WERI-Rb-1 (cell line): ENCODE results near the gene PIBF1.
"Not testable (repeated sequence)": the region's sequence is repeated elsewhere in the genome, so short reads cannot be mapped to it uniquely, and the experiment has no call there.

ENCODE experiments used
- DNase-seq: peaks from one replicate; pipeline ENCODE4 v3.0.0-alpha.2; 2020
- H3K27ac ChIP-seq: fragments of 250-450 bp; sonication (Bioruptor Pico); 2 replicates; pipeline ENCODE4 v1.5.1; 2020; ENCODE audit warnings: mild to moderate bottlenecking, moderate library complexity
- H3K27me3 ChIP-seq: fragments of 250-450 bp; sonication (Bioruptor Pico); 2 replicates; pipeline ENCODE4 v1.5.1; 2021; ENCODE audit warnings: mild to moderate bottlenecking, low read depth, moderate library complexity; ENCODE audit not compliant: insufficient read depth, severe bottlenecking
- H3K36me3 ChIP-seq: fragments of 250-450 bp; sonication (Bioruptor Pico); 2 replicates; pipeline ENCODE4 v1.5.1; 2020; ENCODE audit warnings: mild to moderate bottlenecking, moderate library complexity
- H3K4me3 ChIP-seq: 2 replicates; pipeline ENCODE4 v1.5.1; 2011; ENCODE audit warnings: low read depth, mild to moderate bottlenecking, control low read depth, low read length
- H3K9me3 ChIP-seq: fragments of 250-450 bp; sonication (Bioruptor Pico); 2 replicates; pipeline ENCODE4 v1.5.1; 2021; ENCODE audit warnings: mild to moderate bottlenecking, moderate library complexity; ENCODE audit not compliant: severe bottlenecking
- TF ChIP-seq, protein P1 (sequence below): IDR thresholded peaks from 2 replicates; pipeline ENCODE4 v1.5.1; 2011; ENCODE audit warnings: low read depth, mild to moderate bottlenecking, control low read depth, inconsistent platforms, low read length

The PIBF1 gene

DNA sequence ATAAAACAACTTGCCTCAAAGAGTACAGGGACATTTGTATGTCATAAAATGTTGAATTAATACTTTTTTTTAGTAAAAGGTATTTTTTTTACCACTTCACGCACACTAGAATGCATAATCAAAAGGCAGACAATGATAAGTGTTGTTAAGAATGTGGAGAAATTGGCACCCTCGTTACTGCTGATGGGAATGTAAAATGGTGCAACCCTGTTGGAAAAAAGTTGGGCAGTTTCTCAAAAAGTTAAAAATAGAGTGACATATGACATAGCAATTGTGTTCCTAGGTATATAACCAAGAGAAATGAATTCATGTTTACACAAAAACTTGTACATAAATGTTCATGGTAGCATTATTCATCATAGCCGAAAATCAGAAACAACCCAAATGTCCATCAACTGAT lies 109.5 kb downstream of the PIBF1 start:
- Histone ChIP-seq H3K9me3 (no peaks in the 10 kb centered on the region), H3K27me3 (no peaks in the 10 kb centered on the region), H3K36me3 (peaks cover 8% of the 10 kb centered on the region; the same call in 1 of the 2 replicates), H3K4me3 (no peak overlapping the region), H3K27ac (no peak overlapping the region)
- no peak for DNase-seq
- TF ChIP-seq, protein P1, sequence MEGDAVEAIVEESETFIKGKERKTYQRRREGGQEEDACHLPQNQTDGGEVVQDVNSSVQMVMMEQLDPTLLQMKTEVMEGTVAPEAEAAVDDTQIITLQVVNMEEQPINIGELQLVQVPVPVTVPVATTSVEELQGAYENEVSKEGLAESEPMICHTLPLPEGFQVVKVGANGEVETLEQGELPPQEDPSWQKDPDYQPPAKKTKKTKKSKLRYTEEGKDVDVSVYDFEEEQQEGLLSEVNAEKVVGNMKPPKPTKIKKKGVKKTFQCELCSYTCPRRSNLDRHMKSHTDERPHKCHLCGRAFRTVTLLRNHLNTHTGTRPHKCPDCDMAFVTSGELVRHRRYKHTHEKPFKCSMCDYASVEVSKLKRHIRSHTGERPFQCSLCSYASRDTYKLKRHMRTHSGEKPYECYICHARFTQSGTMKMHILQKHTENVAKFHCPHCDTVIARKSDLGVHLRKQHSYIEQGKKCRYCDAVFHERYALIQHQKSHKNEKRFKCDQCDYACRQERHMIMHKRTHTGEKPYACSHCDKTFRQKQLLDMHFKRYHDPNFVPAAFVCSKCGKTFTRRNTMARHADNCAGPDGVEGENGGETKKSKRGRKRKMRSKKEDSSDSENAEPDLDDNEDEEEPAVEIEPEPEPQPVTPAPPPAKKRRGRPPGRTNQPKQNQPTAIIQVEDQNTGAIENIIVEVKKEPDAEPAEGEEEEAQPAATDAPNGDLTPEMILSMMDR = no peak

DNA sequence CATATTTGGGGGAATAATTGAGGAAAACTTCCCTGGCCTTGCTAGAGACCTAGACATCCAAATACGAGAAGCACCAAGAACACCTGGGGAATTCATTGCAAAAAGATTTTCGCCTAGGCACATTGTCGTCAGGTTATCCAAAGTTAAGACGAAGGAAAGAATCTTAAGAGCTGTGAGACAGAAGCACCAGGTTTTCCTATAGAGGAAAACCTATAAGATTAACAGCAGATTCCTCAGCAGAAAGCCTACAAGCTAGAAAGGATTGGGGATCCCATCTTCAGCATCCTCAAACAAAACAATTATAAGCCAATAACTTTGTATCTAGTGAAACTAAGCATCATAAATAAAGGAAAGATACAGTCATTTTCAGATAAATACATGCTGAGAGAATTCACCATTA lies 114.9 kb downstream of the PIBF1 start:
- Histone ChIP-seq H3K27me3 (no peaks in the 10 kb centered on the region), H3K36me3 (peaks cover 8% of the 10 kb centered on the region; the same call in 1 of the 2 replicates), H3K27ac (no peak overlapping the region), H3K9me3 (no peaks in the 10 kb centered on the region), H3K4me3 (no peak overlapping the region)
- DNase-seq = no peak
- TF ChIP-seq, protein P1 = no peak

DNA sequence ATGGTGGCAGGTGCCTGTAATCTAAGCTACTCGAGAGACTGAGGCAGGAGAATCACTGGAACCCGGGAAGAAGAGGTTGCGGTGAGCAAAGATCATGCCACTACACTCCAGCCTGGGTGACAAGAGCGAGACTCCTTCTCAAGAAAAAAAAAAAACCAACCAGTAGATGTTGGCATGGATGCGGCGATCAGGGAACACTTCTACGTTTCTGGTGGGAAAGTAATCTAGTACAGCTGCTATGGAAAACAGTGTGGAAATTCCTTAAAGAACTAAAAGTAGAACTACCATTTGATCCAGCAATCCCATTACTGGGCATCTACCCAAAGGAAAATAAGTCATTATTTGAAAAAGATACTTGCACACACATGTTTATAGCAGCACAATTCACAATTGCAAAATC lies 119.6 kb downstream of the PIBF1 start:
- DNase-seq, H3K36me3 ChIP-seq, H3K27ac ChIP-seq, H3K9me3 ChIP-seq, H3K27me3 ChIP-seq, H3K4me3 ChIP-seq: not testable (repeated sequence)

DNA sequence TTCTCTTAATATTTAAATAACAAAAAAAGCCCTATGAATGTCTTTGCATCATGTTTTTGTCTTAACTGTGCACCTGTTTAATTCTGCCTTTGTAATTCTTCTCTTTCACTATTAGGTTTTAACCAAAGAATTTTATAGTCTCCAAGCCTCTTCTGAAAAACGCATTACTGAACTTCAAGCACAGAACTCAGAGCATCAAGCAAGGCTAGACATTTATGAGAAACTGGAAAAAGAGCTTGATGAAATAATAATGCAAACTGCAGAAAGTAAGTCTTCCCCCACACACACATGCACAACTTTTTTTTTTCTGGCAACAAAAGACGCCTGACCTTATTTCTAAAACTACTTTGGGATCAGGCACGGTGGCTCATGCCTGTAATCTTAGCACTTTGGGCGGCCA lies 126.5 kb downstream of the PIBF1 start:
- H3K36me3 ChIP-seq = peaks cover 12% of the 10 kb centered on the region
- TF ChIP-seq, protein P1 = no peak
- H3K9me3 ChIP-seq = no peaks in the 10 kb centered on the region
- DNase-seq = no peak
- no peak overlapping the region for H3K4me3 ChIP-seq
- H3K27me3 ChIP-seq = no peaks in the 10 kb centered on the region
- H3K27ac ChIP-seq = no peak overlapping the region

DNA sequence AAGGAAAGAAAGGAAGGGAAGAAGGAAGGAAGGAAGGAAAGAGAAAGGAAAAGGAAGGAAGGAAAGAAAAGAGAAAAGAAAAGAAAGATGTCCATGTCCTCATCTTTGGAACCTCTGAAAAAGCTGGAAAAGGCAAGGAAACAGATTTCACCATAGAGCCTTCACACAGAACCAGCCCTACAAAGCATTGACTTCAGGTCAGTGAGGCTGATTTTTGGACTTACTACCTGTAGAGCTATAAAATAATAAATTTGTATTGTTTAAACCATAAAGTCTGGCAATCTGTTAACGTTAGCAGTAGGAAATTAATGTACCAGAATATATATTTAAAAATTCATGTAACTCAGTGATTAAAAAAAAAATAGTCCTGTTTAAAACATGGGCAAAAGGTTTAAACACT lies 130.0 kb downstream of the PIBF1 start:
- TF ChIP-seq, protein P1 = no peak
- DNase-seq = no peak
- Histone ChIP-seq H3K4me3 (no peak overlapping the region), H3K27ac (no peak overlapping the region), H3K27me3 (no peaks in the 10 kb centered on the region), H3K36me3 (peaks cover 17% of the 10 kb centered on the region), H3K9me3 (no peaks in the 10 kb centered on the region)

DNA sequence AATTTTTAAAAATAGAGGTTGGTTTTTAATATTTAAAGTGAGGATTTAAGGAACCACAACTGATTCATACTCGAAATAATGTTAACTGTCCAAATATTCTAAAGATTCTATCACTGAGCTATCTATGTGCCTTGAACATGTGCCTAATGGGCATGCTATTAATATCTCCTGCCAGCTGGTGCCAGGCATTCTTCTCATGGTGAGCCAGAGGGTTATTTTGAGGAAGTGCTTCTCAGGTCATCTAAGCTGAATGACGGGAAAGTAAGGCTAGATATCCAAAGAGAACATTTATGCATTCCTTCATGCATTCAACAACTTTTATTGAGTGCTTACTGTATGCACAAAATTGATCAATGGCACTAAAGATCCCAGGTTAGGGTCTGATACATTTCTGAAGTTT lies 138.2 kb downstream of the PIBF1 start:
- peaks cover 7% of the 10 kb centered on the region for H3K36me3 ChIP-seq
- H3K4me3 ChIP-seq = no peak overlapping the region
- no peaks in the 10 kb centered on the region for H3K9me3 ChIP-seq
- no peak overlapping the region for H3K27ac ChIP-seq
- no peak for DNase-seq
- no peaks in the 10 kb centered on the region for H3K27me3 ChIP-seq
- TF ChIP-seq, protein P1 = no peak
